BJ (cell line): ENCODE results near the gene ARL6IP4. TPM values are rescaled to one million over a fixed set of nuclear protein-coding genes. Genes with fewer than 3 reads are reported as not detected.
A peak's percentile ranks its signal among the peaks of the same experiment; 100 is the strongest.

Experiments
- CTCF ChIA-PET: fragments of 350-600 bp; formaldehyde crosslinking; extraction: SDS; loops from one replicate; lab custom pipeline; 2021; ENCODE audit warnings: antibody characterized with exemption, inconsistent platforms; lab: Yijun Ruan, JAX
- POLR2A ChIA-PET: fragments of 300-600 bp; sonication (Branson Sonifier 250); formaldehyde crosslinking; extraction: SDS; loops from one replicate; lab custom pipeline; 2021; ENCODE audit warnings: antibody characterized with exemption; lab: Charles Lee
- DNase-seq: peaks from one replicate; pipeline ENCODE4 v3.0.0-alpha.2; 2011; ENCODE audit warnings: low read depth
- H3K27me3 ChIP-seq: 2 replicates; pipeline ENCODE4 v1.6.0; 2011; ENCODE audit warnings: low read length; ENCODE audit not compliant: control insufficient read depth, insufficient read depth
- H3K36me3 ChIP-seq: 2 replicates; pipeline ENCODE4 v1.5.1; 2011; ENCODE audit warnings: low read length; ENCODE audit not compliant: control insufficient read depth, insufficient read depth
- H3K4me3 ChIP-seq: 2 replicates; pipeline ENCODE4 v1.5.1; 2011; ENCODE audit warnings: low read depth, mild to moderate bottlenecking, control low read depth, low read length
- polyA plus RNA-seq: library from polyadenylated mRNA; depleted of rRNA; stranded (reverse); fragments of >200 nt; gene quantifications from 2 replicates; pipeline ENCODE4 v1.2.3, GENCODE V29; 2011
- TF ChIP-seq, protein P1 (sequence below): IDR thresholded peaks from 2 replicates; pipeline ENCODE4 v1.5.1; 2011; ENCODE audit warnings: low read depth, mild to moderate bottlenecking, control low read depth, inconsistent platforms, low read length, moderate library complexity; ENCODE audit not compliant: insufficient read depth

ARL6IP4 gene
- polyA plus RNA-seq, 1 experiment, result 190 TPM

DNA sequence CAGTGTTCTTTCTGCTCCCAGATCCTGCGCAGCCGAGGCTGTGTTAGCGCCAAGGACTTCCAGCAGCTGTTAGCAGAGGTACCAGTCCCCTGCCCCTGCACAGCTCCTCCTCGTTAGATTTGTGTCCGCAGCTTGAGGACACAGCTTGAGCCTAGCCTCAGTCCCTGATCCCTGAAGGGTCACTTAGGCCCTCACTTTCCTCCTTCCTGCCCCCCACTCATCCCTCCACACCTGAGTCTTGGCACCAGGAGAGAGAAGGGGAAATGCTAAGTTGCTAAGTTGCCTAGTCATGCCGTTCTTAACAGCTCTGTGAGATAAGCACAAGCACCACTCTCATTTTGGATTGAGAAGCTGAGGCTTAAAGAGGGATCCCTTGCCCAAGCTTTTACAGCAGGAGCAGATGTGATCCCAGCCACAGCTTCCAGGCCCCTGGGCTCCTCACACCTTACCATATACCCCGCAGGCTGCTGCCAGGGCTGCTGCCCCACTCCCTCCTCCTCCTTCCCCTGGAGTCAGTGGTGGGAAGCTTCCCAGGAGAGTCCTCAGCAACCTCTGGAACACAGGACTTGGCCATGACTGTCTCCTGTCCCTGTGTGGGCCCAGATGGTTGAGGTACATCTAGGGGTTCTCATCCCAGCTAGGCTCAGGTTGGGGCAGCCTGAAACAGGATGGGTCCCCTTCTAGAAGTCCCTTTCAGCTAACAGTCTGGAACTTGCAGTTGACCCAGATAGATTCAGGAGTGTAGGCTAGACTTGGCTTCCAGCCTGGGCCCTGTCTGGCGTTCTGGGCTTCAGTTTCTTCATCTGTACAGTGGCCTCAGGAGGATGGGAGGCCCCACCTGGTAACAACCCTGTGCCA, 4.5 kb upstream of the ARL6IP4 start:
- DNase-seq, result no peak
- Histone ChIP-seq H3K4me3 (peak overlapping the region; percentile 97), H3K27me3 (no peaks in the 10 kb centered on the region), H3K36me3 (peaks cover 7% of the 10 kb centered on the region)
- POLR2A ChIA-PET, result interaction anchor here (0.6 to 0.8 kb wide), 2 partner anchors 43 to 257 kb away, joined by 3 to 7 read pairs; partner anchors contain the start of genes MPHOSPH9 and MTRFR
- TF ChIP-seq, protein P1, sequence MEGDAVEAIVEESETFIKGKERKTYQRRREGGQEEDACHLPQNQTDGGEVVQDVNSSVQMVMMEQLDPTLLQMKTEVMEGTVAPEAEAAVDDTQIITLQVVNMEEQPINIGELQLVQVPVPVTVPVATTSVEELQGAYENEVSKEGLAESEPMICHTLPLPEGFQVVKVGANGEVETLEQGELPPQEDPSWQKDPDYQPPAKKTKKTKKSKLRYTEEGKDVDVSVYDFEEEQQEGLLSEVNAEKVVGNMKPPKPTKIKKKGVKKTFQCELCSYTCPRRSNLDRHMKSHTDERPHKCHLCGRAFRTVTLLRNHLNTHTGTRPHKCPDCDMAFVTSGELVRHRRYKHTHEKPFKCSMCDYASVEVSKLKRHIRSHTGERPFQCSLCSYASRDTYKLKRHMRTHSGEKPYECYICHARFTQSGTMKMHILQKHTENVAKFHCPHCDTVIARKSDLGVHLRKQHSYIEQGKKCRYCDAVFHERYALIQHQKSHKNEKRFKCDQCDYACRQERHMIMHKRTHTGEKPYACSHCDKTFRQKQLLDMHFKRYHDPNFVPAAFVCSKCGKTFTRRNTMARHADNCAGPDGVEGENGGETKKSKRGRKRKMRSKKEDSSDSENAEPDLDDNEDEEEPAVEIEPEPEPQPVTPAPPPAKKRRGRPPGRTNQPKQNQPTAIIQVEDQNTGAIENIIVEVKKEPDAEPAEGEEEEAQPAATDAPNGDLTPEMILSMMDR, result no peak
- CTCF ChIA-PET, result interaction anchor here (0.7 to 3.0 kb wide), 4 partner anchors 23 to 262 kb away, joined by 3 to 13 read pairs (median 10); partner anchors contain the start of gene MTRFR

DNA sequence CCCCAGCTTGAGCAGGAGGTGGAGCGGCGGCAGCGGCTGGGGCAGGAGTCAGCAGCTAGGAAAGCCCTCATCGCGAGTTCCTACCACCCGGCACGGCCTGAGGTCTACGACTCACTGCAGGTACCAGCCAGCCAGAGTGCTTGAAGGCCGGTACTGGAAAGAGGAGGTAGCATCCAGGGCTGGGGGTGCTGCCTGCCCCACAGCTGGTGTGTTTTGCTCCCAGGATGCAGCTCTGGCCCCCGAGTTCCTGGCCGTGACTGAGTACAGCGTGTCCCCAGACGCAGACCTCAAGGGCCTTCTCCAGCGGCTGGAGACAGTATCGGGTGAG, 3.9 kb upstream of the ARL6IP4 start:
- Histone ChIP-seq H3K4me3 (no peak overlapping the region), H3K27me3 (no peaks in the 10 kb centered on the region), H3K36me3 (peaks cover 7% of the 10 kb centered on the region)
- DNase-seq, result no peak
- TF ChIP-seq, protein P1, result no peak
- CTCF ChIA-PET, result interaction anchor here (2.4 to 3.0 kb wide), 3 partner anchors 116 to 262 kb away, joined by 8 to 13 read pairs (median 13); partner anchors contain the start of gene MTRFR
- POLR2A ChIA-PET, result interaction anchor here (0.6 kb wide), 1 partner anchor 42 kb away, joined by 7 read pairs; no protein-coding TSS in a partner anchor

DNA sequence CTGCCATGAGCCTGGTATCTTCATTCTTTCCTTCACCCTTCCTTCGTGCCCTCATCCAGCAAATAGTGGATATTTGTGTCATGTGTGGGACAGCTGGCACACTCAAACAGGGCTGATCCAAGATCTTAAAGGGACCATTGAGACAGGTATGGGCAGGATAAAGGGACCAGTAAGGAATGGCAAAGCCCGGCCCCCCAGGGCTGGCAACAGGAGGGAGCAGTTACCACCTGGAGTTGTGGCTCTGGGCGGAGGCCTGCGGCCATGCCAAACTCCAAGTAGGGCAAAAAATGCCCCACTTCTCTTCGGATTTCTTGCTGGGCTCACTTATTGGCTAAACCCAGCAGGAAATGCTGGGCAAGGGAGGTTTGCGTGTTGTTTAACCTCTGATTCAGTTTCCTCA, 3.3 kb upstream of the ARL6IP4 start:
- DNase-seq, result no peak
- Histone ChIP-seq H3K27me3 (no peaks in the 10 kb centered on the region), H3K36me3 (peaks cover 10% of the 10 kb centered on the region), H3K4me3 (no peak overlapping the region)
- ChIA-PET CTCF (no interaction called here), POLR2A (no interaction called here)
- TF ChIP-seq, protein P1, result no peak

DNA sequence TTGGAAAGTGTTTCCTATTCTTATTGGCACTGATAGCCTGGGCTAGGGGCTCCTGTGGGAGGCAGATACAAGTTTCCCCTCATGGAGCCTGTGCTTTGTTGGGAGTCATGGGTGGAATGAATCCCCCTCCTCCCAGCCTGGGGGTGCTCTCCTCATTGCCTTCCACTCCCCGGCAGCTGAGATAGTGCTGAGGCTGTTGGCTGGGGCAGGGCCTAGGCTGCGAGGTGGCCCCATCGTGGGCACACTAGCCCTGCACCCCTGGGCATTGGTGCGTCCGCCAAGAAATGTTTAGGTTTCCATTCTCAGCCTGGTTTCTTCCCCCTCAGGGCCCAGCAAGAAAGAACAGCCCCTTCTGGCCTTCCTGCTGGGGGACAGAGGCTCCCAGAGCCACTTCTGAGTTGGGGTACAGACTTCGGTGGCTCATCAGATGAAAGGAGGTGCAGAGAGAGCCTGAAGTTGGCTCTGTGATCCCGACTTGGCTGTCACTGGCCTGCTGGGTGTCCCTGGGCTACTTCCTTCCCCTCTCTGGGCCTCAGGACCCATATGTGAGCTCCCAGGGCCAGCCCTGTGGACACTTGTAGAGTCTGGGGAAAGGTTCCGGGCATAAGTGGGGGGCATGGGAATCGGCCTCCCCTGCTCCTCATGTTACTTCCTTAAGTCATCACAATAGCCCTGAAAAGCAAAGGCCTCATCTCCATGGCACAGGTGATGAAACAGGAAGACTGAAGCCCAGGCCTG, 2.7 kb upstream of the ARL6IP4 start:
- Histone ChIP-seq H3K27me3 (no peaks in the 10 kb centered on the region), H3K36me3 (peaks cover 11% of the 10 kb centered on the region), H3K4me3 (no peak overlapping the region)
- TF ChIP-seq, protein P1, result no peak
- DNase-seq, result no peak
- POLR2A ChIA-PET, result no interaction called here
- CTCF ChIA-PET, result interaction anchor here (1.4 kb wide), 1 partner anchor 260 kb away, joined by 7 read pairs; no protein-coding TSS in a partner anchor

DNA sequence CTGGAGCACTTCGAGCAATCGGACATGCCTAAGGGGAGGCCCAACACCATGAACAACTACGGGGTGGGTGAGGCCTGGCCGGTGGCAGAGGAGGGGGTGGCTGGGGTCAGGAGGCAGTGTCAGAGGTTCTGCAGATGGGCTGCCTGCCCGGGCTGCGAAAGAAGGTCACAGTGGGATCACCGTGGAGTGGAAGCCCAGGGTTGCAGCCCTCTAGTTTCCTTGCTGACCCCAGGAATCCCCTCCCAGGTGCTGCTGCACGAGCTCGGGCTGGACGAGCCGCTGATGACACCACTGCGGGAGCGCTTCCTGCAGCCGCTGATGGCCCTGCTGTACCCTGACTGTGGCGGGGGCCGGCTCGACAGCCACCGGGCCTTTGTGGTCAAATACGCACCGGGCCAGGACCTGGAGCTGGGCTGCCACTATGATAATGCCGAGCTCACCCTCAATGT, 1.9 kb upstream of the ARL6IP4 start:
- ChIA-PET POLR2A (no interaction called here), CTCF (interaction anchor here (1.4 kb wide), 1 partner anchor 260 kb away, joined by 7 read pairs; no protein-coding TSS in a partner anchor)
- no peak for DNase-seq
- Histone ChIP-seq H3K4me3 (no peak overlapping the region), H3K27me3 (no peaks in the 10 kb centered on the region), H3K36me3 (peaks cover 13% of the 10 kb centered on the region)
- TF ChIP-seq, protein P1, result no peak
